Endothelial cell of umbilical vein (primary cell): Measurements from ENCODE around the gene SFMBT2. TPM values are rescaled to one million over a fixed set of nuclear protein-coding genes. Genes with fewer than 3 reads are reported as not detected.

Experiments
- BruUV-seq: library from RNA; stranded (reverse); fragments of 400-500 nt; replicated peaks from 2 replicates; lab custom pipeline; 2021; lab: Mats Ljungman, UMichigan
- CTCF ChIA-PET: fragments of 300-600, 350-600 bp; sonication (Branson Sonifier 250); formaldehyde crosslinking; loops from one replicate; lab custom pipeline; 2021; ENCODE audit warnings: antibody characterized with exemption, inconsistent platforms; lab: Charles Lee
- POLR2A ChIA-PET: fragments of 300-600, 350-600 bp; sonication (Branson Sonifier 250); formaldehyde crosslinking; loops from one replicate; lab custom pipeline; 2021; ENCODE audit warnings: antibody characterized with exemption, inconsistent platforms; lab: Charles Lee
- DNase-seq: peaks from one replicate; pipeline ENCODE4 v3.0.0-alpha.2; 2011; ENCODE audit warnings: low read depth, low spot score
- FAIRE-seq: peaks from 2 replicates; lab custom pipeline; 2011; peaks lifted over from hg19 to GRCh38; lab: Jason Lieb, UNC
- H2AFZ ChIP-seq: 2 replicates; pipeline ENCODE4 v1.6.0; 2012; ENCODE audit warnings: low read depth, low read length, control low read depth, inconsistent platforms
- H3K27ac ChIP-seq: 2 replicates; pipeline ENCODE4 v1.5.1; 2011; ENCODE audit warnings: low read depth, mild to moderate bottlenecking, control low read depth, low read length, moderate library complexity; ENCODE audit not compliant: insufficient read depth
- H3K27me3 ChIP-seq, 2 experiments: 2 replicates each; pipeline versions ENCODE4 v1.6.0 to v1.6.1; 2011; ENCODE audit warnings: low read length in 2 of 2, mixed read lengths in 1 of 2; ENCODE audit not compliant: control insufficient read depth in 2 of 2, insufficient read depth in 2 of 2
- H3K36me3 ChIP-seq, 2 experiments: 2 replicates in 1 of 2; 3 replicates in 1 of 2; pipeline ENCODE4 v1.5.1; 2011; ENCODE audit warnings: low read length in 2 of 2, mild to moderate bottlenecking in 1 of 2, moderate library complexity in 1 of 2; ENCODE audit not compliant: control insufficient read depth in 2 of 2, insufficient read depth in 2 of 2; ENCODE audit errors: extremely low read depth in 1 of 2
- H3K4me1 ChIP-seq: 3 replicates; pipeline ENCODE4 v1.5.1; 2011; ENCODE audit warnings: mild to moderate bottlenecking, low read length; ENCODE audit not compliant: control insufficient read depth, insufficient read depth; ENCODE audit errors: extremely low read depth
- H3K4me2 ChIP-seq: 2 replicates; pipeline ENCODE4 v1.6.1; 2011; ENCODE audit warnings: low read length, control low read depth, mixed read lengths; ENCODE audit not compliant: insufficient read depth
- H3K4me3 ChIP-seq, 3 experiments: fragments of 200-600 bp in 1 of 3; sonication (generic), shearing (Covaris generic) in 1 of 3; replicated peaks in 1 of 3; 2 replicates each; pipeline ENCODE4 v1.5.1; 2011 to 2016; ENCODE audit warnings: control low read depth in 3 of 3, low read length in 3 of 3, mild to moderate bottlenecking in 2 of 3, inconsistent platforms in 1 of 3, low read depth in 1 of 3, moderate library complexity in 1 of 3; ENCODE audit not compliant: insufficient read depth in 1 of 3
- H3K79me2 ChIP-seq: 2 replicates; pipeline ENCODE4 v1.6.0; 2012; ENCODE audit warnings: low read length, inconsistent platforms; ENCODE audit not compliant: control insufficient read depth, insufficient read depth
- H3K9ac ChIP-seq: replicated peaks from 2 replicates; pipeline ENCODE3; 2011; ENCODE audit warnings: low read length, control low read depth; ENCODE audit not compliant: insufficient read depth; ENCODE audit errors: extremely low read depth
- H3K9me1 ChIP-seq: replicated peaks from 3 replicates; pipeline ENCODE4 v1.6.0; 2011; ENCODE audit warnings: mild to moderate bottlenecking, low read length; ENCODE audit not compliant: control insufficient read depth, insufficient read depth; ENCODE audit errors: extremely low read depth
- H3K9me3 ChIP-seq: replicated peaks from 2 replicates; pipeline ENCODE4 v1.5.1; 2012; ENCODE audit warnings: low read length, inconsistent platforms; ENCODE audit not compliant: control insufficient read depth, insufficient read depth
- H4K20me1 ChIP-seq: replicated peaks from 2 replicates; pipeline ENCODE3; 2011; ENCODE audit warnings: mild to moderate bottlenecking, low read length; ENCODE audit not compliant: control insufficient read depth, insufficient read depth; ENCODE audit errors: extremely low read depth
- EZH2 ChIP-seq: IDR thresholded peaks from 2 replicates; pipeline ENCODE4 v1.6.1; 2012; ENCODE audit warnings: borderline replicate concordance, low read depth, mild to moderate bottlenecking, moderate library complexity, low read length, inconsistent platforms; ENCODE audit not compliant: severe bottlenecking
- FOS ChIP-seq: IDR thresholded peaks from 2 replicates; pipeline ENCODE4 v1.6.1; 2011; ENCODE audit warnings: mild to moderate bottlenecking, low read length, moderate library complexity, borderline replicate concordance; ENCODE audit not compliant: insufficient read depth
- GATA2 ChIP-seq: IDR thresholded peaks from 2 replicates; pipeline ENCODE4 v1.7.0; 2011; ENCODE audit warnings: low read depth, mild to moderate bottlenecking, moderate library complexity, mixed read lengths, low read length; ENCODE audit not compliant: insufficient read length, insufficient read depth
- JUN ChIP-seq: IDR thresholded peaks from 2 replicates; pipeline ENCODE4 v1.6.1; 2011; ENCODE audit warnings: borderline replicate concordance, low read depth; ENCODE audit not compliant: insufficient read length, insufficient read depth
- MYC ChIP-seq: IDR thresholded peaks from one replicate; pipeline ENCODE4 v1.6.1; 2011; ENCODE audit warnings: mild to moderate bottlenecking, low read depth, low read length
- POLR2A ChIP-seq: IDR thresholded peaks from 2 replicates; pipeline ENCODE4 v1.6.1; 2012; ENCODE audit warnings: low read depth, mild to moderate bottlenecking, control low read depth, low read length
- POLR2AphosphoS5 ChIP-seq: IDR thresholded peaks from 2 replicates; pipeline ENCODE4 v1.6.1; 2012; ENCODE audit warnings: low read depth, mild to moderate bottlenecking, control low read depth, low read length, moderate library complexity; ENCODE audit not compliant: insufficient read depth
- dilution Hi-C: fragments of 300-500 bp; cut with MboI; formaldehyde crosslinking; loops from one replicate; pipeline ENCODE4 v1.15.0; 2019; ENCODE audit warnings: low sequenced_read_pairs; ENCODE audit not compliant: extremely low pct_ligation_motif_present
- intact Hi-C: fragments of 100-400 bp; cut with micrococcal nuclease; formaldehyde crosslinking; loops from one replicate; pipeline ENCODE4 v1.10.0; 2022
- polyA plus RNA-seq, 4 experiments: library from polyadenylated mRNA; depleted of rRNA in 3 of 4; stranded (reverse) in 3 of 4; unstranded in 1 of 4; fragments of >200 nt; gene quantifications; 2 replicates each; pipeline versions ENCODE4 v1.2.1 to v1.2.3, GENCODE V29; 2011 to 2012; ENCODE audit warnings: missing spikeins in 1 of 4
- total RNA-seq: library from RNA; stranded (reverse); gene quantifications from 2 replicates; pipeline ENCODE4 v1.2.3, GENCODE V29; 2021
- TF ChIP-seq, protein P1 (sequence below): IDR thresholded peaks from 2 replicates; pipeline ENCODE4 v1.6.1; 2011; ENCODE audit not compliant: insufficient read depth, insufficient read length
- TF ChIP-seq, protein P2 (sequence below), 2 donors: IDR thresholded peaks; 1 replicate in 1 of 2; 2 replicates in 1 of 2; pipeline ENCODE4 v1.5.1; 2011; ENCODE audit warnings: low read length in 2 of 2, mild to moderate bottlenecking in 2 of 2, moderate library complexity in 2 of 2, control low read depth in 1 of 2, inconsistent platforms in 1 of 2, low read depth in 1 of 2; ENCODE audit not compliant: insufficient read depth in 1 of 2; ENCODE audit errors: extremely low read depth in 1 of 2

Gene SFMBT2
- total and polyA plus RNA-seq, 2 donors (not counting 3 experiments of a cell fraction or from before 2014, with no cell fraction given): 0.14 to 0.64 TPM

DNA sequence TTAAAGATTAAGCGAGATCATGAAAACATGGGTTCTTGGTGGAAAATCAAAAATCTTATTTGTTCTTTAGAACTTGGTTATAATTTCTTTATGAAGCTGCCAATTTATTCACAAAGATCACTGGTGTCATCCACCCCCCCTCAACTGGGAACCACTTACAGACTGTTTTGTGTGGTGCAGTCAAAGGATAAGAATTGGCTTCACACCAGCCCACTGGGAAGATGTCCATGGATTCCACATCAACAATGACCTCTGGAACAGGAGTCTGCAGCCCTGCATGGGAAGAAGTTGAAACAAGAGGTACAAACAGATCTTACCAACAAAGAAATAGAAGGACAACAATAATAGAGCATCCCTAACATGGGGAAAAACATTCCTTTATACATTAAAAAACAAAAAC is 205.2 kb downstream of the SFMBT2 start:
- CTCF ChIA-PET: no interaction called here
- Histone ChIP-seq H3K4me2 (no peak overlapping the region), H3K27me3 (no peaks in the 10 kb centered on the region), H3K79me2 (no peaks in the 10 kb centered on the region), H3K36me3 (no peaks in the 10 kb centered on the region), H2AFZ (no peak overlapping the region), H3K9me3 (no peaks in the 10 kb centered on the region), H3K4me1 (no peaks in the 10 kb centered on the region), H3K9ac (no peak overlapping the region), H3K4me3 (no peak overlapping the region), H3K9me1 (no peaks in the 10 kb centered on the region), H4K20me1 (no peaks in the 10 kb centered on the region), H3K27ac (no peak overlapping the region)
- no peak for TF ChIP-seq FOS
- TF ChIP-seq GATA2: no peak
- TF ChIP-seq JUN: no peak
- TF ChIP-seq, protein P1, sequence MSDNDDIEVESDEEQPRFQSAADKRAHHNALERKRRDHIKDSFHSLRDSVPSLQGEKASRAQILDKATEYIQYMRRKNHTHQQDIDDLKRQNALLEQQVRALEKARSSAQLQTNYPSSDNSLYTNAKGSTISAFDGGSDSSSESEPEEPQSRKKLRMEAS: no peak
- no peak for TF ChIP-seq POLR2AphosphoS5
- TF ChIP-seq, protein P2, sequence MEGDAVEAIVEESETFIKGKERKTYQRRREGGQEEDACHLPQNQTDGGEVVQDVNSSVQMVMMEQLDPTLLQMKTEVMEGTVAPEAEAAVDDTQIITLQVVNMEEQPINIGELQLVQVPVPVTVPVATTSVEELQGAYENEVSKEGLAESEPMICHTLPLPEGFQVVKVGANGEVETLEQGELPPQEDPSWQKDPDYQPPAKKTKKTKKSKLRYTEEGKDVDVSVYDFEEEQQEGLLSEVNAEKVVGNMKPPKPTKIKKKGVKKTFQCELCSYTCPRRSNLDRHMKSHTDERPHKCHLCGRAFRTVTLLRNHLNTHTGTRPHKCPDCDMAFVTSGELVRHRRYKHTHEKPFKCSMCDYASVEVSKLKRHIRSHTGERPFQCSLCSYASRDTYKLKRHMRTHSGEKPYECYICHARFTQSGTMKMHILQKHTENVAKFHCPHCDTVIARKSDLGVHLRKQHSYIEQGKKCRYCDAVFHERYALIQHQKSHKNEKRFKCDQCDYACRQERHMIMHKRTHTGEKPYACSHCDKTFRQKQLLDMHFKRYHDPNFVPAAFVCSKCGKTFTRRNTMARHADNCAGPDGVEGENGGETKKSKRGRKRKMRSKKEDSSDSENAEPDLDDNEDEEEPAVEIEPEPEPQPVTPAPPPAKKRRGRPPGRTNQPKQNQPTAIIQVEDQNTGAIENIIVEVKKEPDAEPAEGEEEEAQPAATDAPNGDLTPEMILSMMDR (IDR thresholded peaks at IDR 0.05; ENCODE audit: extremely low read depth in 1 of 2, insufficient read depth in 1 of 2, low read depth in 1 of 2, low read length in 2 of 2): no peak
- no peak for TF ChIP-seq EZH2
- TF ChIP-seq POLR2A: no peak
- TF ChIP-seq MYC: no peak
- intact Hi-C loops: no loop called here
- FAIRE-seq: no peak
- POLR2A ChIA-PET: no interaction called here
- no peak for DNase-seq
- BruUV-seq: no TSS peak
- dilution Hi-C loops: no loop called here
